GM12892 (cell line): Measurements from ENCODE around the gene SRMS. TPM values are rescaled to one million over a fixed set of nuclear protein-coding genes. Genes with fewer than 3 reads are reported as not detected.

ENCODE experiments used
- DNase-seq: peaks from one replicate; pipeline ENCODE4 v3.0.0; 2011; ENCODE audit not compliant: insufficient read length
- FAIRE-seq: peaks from 2 replicates; lab custom pipeline; 2011; peaks lifted over from hg19 to GRCh38; lab: Jason Lieb, UNC
- POLR2A ChIP-seq: IDR thresholded peaks from 2 replicates; pipeline ENCODE4 v1.6.1; 2011; ENCODE audit warnings: low read depth, low read length, control low read depth
- POLR2AphosphoS5 ChIP-seq: IDR thresholded peaks from 2 replicates; pipeline ENCODE4 v1.6.1; 2011; ENCODE audit warnings: low read depth, low read length, control low read depth
- TAF1 ChIP-seq: IDR thresholded peaks from 2 replicates; pipeline ENCODE4 v1.6.1; 2011; ENCODE audit warnings: low read depth, mild to moderate bottlenecking, control low read depth, low read length, borderline replicate concordance
- polyA plus RNA-seq: library from polyadenylated mRNA; unstranded; fragments of >200 nt; gene quantifications from one replicate; pipeline ENCODE4 v1.2.1, GENCODE V29; 2012; ENCODE audit warnings: missing spikeins, inconsistent platforms; ENCODE audit not compliant: missing spikeins

Gene SRMS
- not detected for polyA plus RNA-seq

DNA sequence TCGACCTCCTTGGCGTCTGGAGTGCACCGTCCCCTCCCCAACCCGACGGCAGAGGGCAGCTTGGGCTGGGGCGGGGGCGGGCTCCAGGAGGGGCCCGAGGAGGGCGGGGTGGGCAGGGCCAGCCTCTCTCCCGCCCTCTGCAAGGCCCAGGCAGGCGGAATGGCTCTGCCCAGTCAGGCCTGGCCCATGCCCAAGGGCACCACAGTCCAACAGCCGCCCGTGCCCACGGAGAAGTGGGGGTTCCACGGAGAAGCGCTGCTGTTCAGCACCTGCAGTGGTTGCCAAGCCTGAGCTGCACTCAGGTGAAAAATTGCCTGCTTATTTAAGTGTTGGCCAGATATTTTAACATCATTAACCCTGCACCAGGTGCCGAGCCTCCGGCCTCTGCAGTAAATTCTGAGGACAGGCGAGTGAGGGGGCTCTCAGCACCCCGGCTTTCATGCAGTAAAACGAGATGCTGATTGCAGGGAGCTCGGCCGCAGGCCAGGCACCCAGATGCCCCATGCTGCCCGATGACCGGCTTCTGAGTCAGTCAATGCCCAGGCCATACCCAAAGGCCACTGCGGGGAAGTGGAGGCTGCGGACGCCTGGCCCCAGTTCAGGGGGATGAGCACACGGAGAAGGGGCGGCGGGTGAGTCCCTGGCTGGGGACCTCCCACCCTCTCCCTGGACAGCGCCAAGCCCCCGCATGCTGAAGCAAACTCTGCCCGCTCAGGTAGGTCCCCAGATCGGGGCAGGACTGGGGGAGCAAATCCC lies at the start of gene SRMS:
Gene SRMS, minus strand, starts transcription at position 25 of the 756 bp plus-strand sequence. CDS start 286 bp downstream, outside the sequence.
- no peak for FAIRE-seq

GRCh38 chr20:63596423-63596822 lies 48.9 kb upstream of the SRMS start:
- no peak for FAIRE-seq
- TF ChIP-seq POLR2A (no peak), TAF1 (no peak), POLR2AphosphoS5 (no peak)
- DNase-seq: no peak

More for the DNA sequence above, at the start of gene SRMS:
- no peak for TF ChIP-seq POLR2A
- no peak for TF ChIP-seq POLR2AphosphoS5
- TF ChIP-seq TAF1: no peak
- DNase-seq: no peak

DNA sequence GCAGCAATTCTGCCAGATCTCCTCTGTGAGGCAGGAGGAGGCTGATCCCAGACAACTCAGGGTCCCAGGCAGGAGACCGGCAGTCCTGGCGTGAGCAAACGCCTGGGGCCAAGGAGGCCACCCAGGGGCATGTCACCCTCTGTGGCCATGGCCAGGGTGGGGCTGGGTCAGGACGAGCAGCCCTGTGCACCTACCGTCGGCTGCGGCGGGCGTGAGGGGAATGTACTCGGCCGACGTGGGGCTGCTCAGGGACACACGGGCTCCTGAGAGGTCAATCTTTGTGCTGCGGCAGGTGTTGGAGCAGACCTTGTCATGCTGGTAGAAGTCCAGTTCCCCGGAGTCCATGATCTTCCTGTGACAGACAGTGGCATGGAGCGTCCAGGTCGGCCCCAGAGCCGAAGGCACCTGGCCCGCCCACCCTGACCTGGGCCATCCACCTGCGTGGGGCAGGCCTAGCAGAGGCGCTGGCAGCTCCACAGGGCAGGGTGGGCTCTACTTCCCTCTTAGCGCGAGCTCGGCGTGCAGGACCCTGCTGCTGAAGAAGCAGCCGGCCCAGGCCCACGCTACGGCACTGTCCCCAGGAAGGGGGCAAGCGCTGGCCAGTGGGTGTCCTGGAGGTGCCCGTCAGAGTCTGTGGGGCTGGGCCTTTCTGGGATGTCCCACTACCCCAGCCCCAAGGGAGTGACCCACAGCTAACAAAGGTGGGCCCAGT lies 48.0 kb upstream of the SRMS start:
- FAIRE-seq (no peak), DNase-seq (no peak)
- TF ChIP-seq POLR2AphosphoS5: no peak
- no peak for TF ChIP-seq TAF1
- TF ChIP-seq POLR2A: no peak

DNA sequence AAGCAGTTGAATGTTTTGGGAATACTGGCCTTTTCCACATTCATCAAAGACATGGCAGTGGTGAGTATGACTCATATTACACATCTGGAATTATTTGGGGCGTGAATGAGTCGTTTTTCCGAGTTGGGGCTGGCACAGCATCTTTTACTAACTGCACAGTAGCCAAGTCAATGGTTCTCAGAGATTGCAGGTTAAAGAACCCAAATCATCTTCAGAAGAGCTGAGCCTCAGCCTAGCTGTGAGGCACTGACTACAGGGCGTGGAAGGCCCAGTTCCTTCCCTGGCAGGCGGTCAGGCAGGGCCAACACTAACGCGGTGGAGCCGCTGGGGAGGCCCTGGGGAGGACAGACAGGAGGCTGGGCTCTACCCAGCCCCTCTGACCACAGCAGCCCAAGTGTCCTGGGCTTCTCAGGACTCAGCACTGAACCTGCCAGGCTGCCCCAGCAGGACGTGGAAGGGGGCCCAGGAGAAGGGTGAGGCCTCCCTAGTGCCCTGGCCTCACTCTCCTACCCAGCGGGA lies 46.6 kb upstream of the SRMS start:
- FAIRE-seq (no peak), DNase-seq (no peak)
- TF ChIP-seq POLR2A: no peak
- no peak for TF ChIP-seq POLR2AphosphoS5
- no peak for TF ChIP-seq TAF1

- DNase-seq: no peak
- TF ChIP-seq POLR2AphosphoS5 (no peak), POLR2A (no peak), TAF1 (no peak)
- no peak for FAIRE-seq
These were observed 45.1 kb upstream of the SRMS start for GRCh38 chr20:63592661-63593060.

DNA sequence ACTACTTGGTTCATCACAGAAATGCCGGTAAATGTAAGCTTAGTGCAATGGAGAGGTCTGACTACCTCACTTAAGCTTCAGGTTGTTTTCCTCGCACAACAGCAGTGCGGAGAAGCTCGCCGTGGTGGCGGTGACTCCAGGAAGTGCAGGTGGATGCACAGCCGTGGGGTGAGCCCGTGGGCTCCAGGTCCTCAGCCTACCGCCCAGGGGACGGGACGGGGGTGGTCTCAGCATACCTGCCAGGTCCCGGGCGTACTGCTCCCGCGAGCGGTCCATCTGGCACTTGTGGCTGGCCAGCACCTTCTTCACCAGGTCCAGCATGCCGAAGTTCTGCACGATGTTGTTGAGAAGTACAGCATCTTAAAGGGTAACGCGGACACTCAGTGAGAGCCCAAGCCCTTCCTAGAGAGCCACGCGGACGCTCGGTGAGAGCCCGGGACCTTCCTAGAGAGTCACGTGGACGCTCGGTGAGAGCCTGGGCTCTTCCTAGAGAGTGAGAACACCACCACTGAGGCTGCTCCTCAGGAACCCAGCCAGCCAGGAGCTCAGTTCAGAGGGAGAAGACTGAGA lies 44.3 kb upstream of the SRMS start:
- FAIRE-seq (no peak), DNase-seq (no peak)
- TF ChIP-seq POLR2AphosphoS5 (no peak), TAF1 (no peak), POLR2A (no peak)

DNA sequence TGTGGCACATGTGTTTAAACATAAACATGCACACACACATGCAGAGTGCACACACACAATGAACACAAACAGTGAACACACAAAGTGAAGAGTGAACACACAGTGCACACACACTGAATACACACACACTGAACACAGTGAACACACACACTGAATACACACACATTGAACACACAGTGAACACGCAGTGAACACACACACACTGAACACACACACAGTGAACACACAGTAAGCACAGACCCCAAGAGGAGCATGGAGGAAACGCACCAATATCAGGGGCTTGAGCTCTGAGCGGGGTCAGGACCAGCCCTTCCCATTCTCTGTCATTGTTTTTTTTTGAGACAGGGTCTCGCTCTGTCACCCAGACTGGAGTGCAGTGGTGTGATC lies 43.6 kb upstream of the SRMS start:
- FAIRE-seq (no peak), DNase-seq (no peak)
- TF ChIP-seq TAF1 (no peak), POLR2AphosphoS5 (no peak), POLR2A (no peak)

DNA sequence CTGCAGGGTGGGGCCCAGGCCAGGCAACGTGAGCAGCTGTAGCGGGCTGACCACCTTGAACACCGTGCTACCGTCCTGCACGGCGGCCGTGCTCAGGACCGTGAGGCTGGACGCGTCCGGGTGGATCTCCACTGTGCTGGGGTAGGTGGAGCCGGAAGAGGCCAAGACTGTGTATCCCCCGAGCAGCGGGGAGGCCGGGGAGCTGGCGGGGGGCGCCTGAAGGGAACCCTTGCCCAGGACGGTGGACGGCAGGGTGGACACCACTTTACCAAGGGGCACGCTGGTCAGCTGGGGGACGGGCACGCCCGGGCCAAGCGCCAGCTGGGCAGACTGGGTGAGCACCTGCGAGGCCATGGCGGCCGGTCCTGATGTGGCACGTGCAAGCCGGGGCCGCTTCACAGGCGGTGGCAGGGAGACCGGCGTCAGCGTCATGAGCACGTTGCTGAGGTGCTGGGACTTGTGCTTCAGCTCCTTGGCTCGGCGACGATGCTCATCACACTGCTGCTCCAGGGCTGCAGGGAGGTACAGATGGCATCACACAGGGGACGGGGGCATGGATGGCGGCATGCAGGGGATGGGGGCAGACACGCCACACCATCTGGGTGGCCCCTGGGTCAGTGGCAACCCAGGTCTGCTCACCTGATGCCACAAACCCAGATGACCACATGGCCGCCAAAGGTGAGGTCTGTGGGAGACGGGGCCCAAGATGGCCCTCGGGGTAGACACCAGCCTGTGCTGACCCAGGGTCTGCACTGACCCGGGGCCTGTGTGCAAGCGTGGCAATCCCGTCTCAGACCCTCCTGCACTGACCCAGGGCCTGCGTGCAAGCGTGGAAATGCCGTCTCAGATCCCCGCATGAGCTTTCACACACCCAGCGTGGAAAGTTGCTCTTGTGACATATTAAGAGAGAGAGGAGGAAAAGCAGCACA lies 42.9 kb upstream of the SRMS start:
- no peak for DNase-seq
- TF ChIP-seq POLR2A: no peak
- TF ChIP-seq TAF1: no peak
- TF ChIP-seq POLR2AphosphoS5: no peak
- FAIRE-seq: no peak

DNA sequence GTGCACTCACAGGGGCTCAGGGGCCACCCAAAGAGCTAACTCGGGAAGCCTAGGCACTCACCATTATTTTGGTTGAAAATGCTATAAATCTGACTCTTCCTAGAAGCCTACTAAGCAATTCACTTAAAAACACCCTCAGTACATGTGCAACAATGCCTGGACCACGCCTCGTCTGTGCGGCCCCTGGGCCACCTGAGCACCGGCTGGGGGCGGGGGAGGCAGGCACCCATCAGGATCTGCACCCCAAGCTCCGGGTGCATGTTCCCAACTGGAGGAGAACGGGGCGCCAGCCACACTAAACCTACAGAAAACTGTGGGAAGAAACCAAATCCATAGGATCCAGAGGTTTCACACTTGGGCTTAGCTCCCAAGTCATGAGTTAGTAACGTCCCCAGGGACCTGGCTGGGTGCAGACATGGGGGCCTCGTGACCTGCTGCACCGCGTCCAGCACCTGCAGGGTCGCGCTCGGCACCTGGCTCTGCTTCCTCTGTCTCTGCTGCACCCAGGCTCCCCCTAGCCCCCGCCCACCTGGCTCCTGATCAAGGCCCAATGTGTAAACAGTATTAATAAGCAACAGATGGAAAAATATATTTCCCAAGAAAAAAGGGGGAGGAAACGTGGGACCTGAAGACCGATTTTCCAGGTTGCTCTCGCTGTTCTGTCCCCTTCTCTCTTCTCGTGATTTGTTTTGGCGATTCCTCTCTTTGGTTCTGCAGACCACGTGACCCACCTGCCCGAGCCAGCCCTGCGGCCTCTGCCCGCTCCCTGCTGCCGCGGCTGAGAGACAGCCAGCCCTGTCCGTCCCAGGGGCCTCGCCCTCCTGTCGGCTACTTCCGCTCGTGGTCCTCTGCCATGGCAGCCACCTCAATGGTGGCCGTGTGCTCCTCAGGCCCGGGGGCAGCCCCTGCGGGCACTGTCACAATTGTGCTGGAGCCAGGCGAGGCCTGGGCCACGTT lies 42.0 kb upstream of the SRMS start:
- TF ChIP-seq TAF1: no peak
- no peak for TF ChIP-seq POLR2AphosphoS5
- no peak for TF ChIP-seq POLR2A
- no peak for DNase-seq

More for the DNA sequence above, 42.0 kb upstream of the SRMS start:
- no peak for FAIRE-seq
